ENCODE data around the gene R3HDM2.

DNA sequence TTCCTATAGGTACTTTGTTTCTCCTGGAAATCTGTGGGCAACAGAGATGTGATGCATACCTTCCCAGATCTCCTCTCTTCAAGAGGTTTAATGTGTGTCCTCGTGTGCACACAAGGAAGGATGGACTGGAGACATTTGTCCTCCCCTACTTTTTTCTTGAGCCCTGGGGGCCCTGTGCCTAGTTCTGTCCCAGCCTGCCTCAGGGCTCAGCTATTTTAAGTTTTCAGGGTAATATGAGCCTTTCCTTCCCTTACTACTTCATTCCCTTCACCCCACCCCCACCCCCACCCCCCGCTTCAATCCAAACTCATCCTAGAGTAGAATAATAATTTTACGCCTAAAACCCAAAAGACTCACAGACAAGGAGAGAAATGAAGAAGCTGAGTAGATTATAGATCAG is 180.3 kb downstream of the R3HDM2 start:
- TF ChIP-seq, protein P1, sequence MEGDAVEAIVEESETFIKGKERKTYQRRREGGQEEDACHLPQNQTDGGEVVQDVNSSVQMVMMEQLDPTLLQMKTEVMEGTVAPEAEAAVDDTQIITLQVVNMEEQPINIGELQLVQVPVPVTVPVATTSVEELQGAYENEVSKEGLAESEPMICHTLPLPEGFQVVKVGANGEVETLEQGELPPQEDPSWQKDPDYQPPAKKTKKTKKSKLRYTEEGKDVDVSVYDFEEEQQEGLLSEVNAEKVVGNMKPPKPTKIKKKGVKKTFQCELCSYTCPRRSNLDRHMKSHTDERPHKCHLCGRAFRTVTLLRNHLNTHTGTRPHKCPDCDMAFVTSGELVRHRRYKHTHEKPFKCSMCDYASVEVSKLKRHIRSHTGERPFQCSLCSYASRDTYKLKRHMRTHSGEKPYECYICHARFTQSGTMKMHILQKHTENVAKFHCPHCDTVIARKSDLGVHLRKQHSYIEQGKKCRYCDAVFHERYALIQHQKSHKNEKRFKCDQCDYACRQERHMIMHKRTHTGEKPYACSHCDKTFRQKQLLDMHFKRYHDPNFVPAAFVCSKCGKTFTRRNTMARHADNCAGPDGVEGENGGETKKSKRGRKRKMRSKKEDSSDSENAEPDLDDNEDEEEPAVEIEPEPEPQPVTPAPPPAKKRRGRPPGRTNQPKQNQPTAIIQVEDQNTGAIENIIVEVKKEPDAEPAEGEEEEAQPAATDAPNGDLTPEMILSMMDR (IDR thresholded peaks at IDR 0.05): no peak
- no peak for TF ChIP-seq USF2 (CRISPR knock-in tag; IDR thresholded peaks at IDR 0.05)
- no peak for TF ChIP-seq FOXP1 (CRISPR knock-in tag; IDR thresholded peaks at IDR 0.05; ENCODE audit: borderline replicate concordance)
- no peak for TF ChIP-seq SP1 (CRISPR knock-in tag; conservative IDR thresholded peaks at IDR 0.05)
- TF ChIP-seq TCF7 (CRISPR knock-in tag; IDR thresholded peaks at IDR 0.05; ENCODE audit: low read depth): no peak
- TF ChIP-seq FOXK1 (CRISPR knock-in tag; IDR thresholded peaks at IDR 0.05): no peak

Measured in WTC11 (cell line).